Measurements from ENCODE around the gene BABAM2.
"Not testable (repeated sequence)": the region's sequence is repeated elsewhere in the genome, so short reads cannot be mapped to it uniquely, and the experiment has no call there.

BABAM2 gene

GRCh38 chr2:27871802-27872201 is 18.7 kb upstream of the BABAM2 start:
- ChIA-PET POLR2A (interaction anchor here (0.6 kb wide), 1 partner anchor 18 kb away, joined by 3 read pairs; no protein-coding TSS in a partner anchor), CTCF (no interaction called here)
- TF ChIP-seq SUZ12 (IDR thresholded peaks at IDR 0.05) (no peak), PKNOX1 (IDR thresholded peaks at IDR 0.05) (peak; percentile 87), TARDBP (IDR thresholded peaks at IDR 0.05) (no peak), CTBP1 (IDR thresholded peaks at IDR 0.05; ENCODE audit: borderline replicate concordance) (no peak)
- DNase-seq (ENCODE audit: extremely low spot score) = no peak

GRCh38 chr2:27873091-27873490 is 17.4 kb upstream of the BABAM2 start:
- POLR2A ChIA-PET = no interaction called here
- DNase-seq (ENCODE audit: extremely low spot score) = no peak
- TF ChIP-seq FOXM1 (IDR thresholded peaks at IDR 0.05; ENCODE audit: borderline replicate concordance) (no peak), SP1 (IDR thresholded peaks at IDR 0.05) (no peak), SUZ12 (IDR thresholded peaks at IDR 0.05) (no peak), PKNOX1 (IDR thresholded peaks at IDR 0.05) (no peak), TARDBP (IDR thresholded peaks at IDR 0.05) (no peak), ELF4 (IDR thresholded peaks at IDR 0.05) (no peak), ZNF384 (IDR thresholded peaks at IDR 0.05) (no peak), FOXA1 (IDR thresholded peaks at IDR 0.05) (no peak), L3MBTL2 (conservative IDR thresholded peaks at IDR 0.05) (no peak), NFRKB (IDR thresholded peaks at IDR 0.05) (no peak), CTBP1 (IDR thresholded peaks at IDR 0.05; ENCODE audit: borderline replicate concordance) (no peak), LEF1 (IDR thresholded peaks at IDR 0.05; ENCODE audit: borderline replicate concordance) (no peak), BHLHE40 (IDR thresholded peaks at IDR 0.05; ENCODE audit: borderline replicate concordance) (no peak)
- CTCF ChIA-PET = no interaction called here

GRCh38 chr2:27875089-27875881 is 15.2 kb upstream of the BABAM2 start:
- DNase-seq (ENCODE audit: extremely low spot score) = no peak
- ChIA-PET CTCF (no interaction called here), POLR2A (no interaction called here)
- no peak for TF ChIP-seq NFRKB (IDR thresholded peaks at IDR 0.05)
- no peak for TF ChIP-seq PKNOX1 (IDR thresholded peaks at IDR 0.05)
- TF ChIP-seq ARNT (IDR thresholded peaks at IDR 0.05) = no peak
- no peak for TF ChIP-seq FOXM1 (IDR thresholded peaks at IDR 0.05; ENCODE audit: borderline replicate concordance)
- TF ChIP-seq SUZ12 (IDR thresholded peaks at IDR 0.05) = no peak
- TF ChIP-seq FOXA1 (IDR thresholded peaks at IDR 0.05) = no peak
- no peak for TF ChIP-seq TARDBP (IDR thresholded peaks at IDR 0.05)
- no peak for TF ChIP-seq LEF1 (IDR thresholded peaks at IDR 0.05; ENCODE audit: borderline replicate concordance)
- TF ChIP-seq ELF4 (IDR thresholded peaks at IDR 0.05) = no peak
- no peak for TF ChIP-seq ZNF384 (IDR thresholded peaks at IDR 0.05)
- no peak for TF ChIP-seq CTBP1 (IDR thresholded peaks at IDR 0.05; ENCODE audit: borderline replicate concordance)

- CTCF ChIA-PET = no interaction called here
- no peak for DNase-seq (ENCODE audit: extremely low spot score)
- TF ChIP-seq FOXM1 (IDR thresholded peaks at IDR 0.05; ENCODE audit: borderline replicate concordance) (no peak), NFRKB (IDR thresholded peaks at IDR 0.05) (no peak), ELF4 (IDR thresholded peaks at IDR 0.05) (no peak), HDGF (IDR thresholded peaks at IDR 0.05; ENCODE audit: borderline replicate concordance) (no peak), SUZ12 (IDR thresholded peaks at IDR 0.05) (no peak), TARDBP (IDR thresholded peaks at IDR 0.05) (no peak), L3MBTL2 (conservative IDR thresholded peaks at IDR 0.05) (no peak), BHLHE40 (IDR thresholded peaks at IDR 0.05; ENCODE audit: borderline replicate concordance) (no peak), ZNF384 (IDR thresholded peaks at IDR 0.05) (no peak), SP1 (IDR thresholded peaks at IDR 0.05) (no peak), LEF1 (IDR thresholded peaks at IDR 0.05; ENCODE audit: borderline replicate concordance) (no peak), ARNT (IDR thresholded peaks at IDR 0.05) (no peak), FOXK2 (IDR thresholded peaks at IDR 0.05) (no peak), CTBP1 (IDR thresholded peaks at IDR 0.05; ENCODE audit: borderline replicate concordance) (no peak), PKNOX1 (IDR thresholded peaks at IDR 0.05) (no peak), FOXA1 (IDR thresholded peaks at IDR 0.05) (no peak)
- POLR2A ChIA-PET = no interaction called here
Measured at GRCh38 chr2:27878825-27879224, 11.7 kb upstream of the BABAM2 start.

GRCh38 chr2:27881815-27882583 is 8.5 kb upstream of the BABAM2 start:
- POLR2A ChIA-PET; DNase-seq (ENCODE audit: extremely low spot score): not testable (repeated sequence)

GRCh38 chr2:27882584-27882922 is 8.0 kb upstream of the BABAM2 start:
- DNase-seq (ENCODE audit: extremely low spot score); POLR2A ChIA-PET: not testable (repeated sequence)
- CTCF ChIA-PET = interaction anchor here (1.1 kb wide), 1 partner anchor 159 kb away, joined by 3 read pairs; no protein-coding TSS in a partner anchor

More at GRCh38 chr2:27881815-27882583, 8.5 kb upstream of the BABAM2 start:
- CTCF ChIA-PET = interaction anchor here (1.1 kb wide), 1 partner anchor 159 kb away, joined by 3 read pairs; no protein-coding TSS in a partner anchor

Data from HEK293T (cell line).